ENCODE measurements around the gene WWOX. TPM values are rescaled to one million over a fixed set of nuclear protein-coding genes. Genes with fewer than 3 reads are reported as not detected.

WWOX gene
- polyA plus RNA-seq, 2 of the 4 experiments (the other 2 are of a cell fraction) = 16.0 to 17.2 TPM

GRCh38 chr16:79128706-79129105, 1029.3 kb downstream of the WWOX start:
- ATAC-seq (no peak), DNase-seq (ENCODE audit: low read depth in 1 of 2, low spot score in 1 of 2) (no peak), FAIRE-seq (no peak)
- Histone ChIP-seq H3K4me2 (no peak overlapping the region), H3K27ac (no peak overlapping the region), H3K9me3 (no peaks in the 10 kb centered on the region; the same call in 2 of the 3 replicates), H3K4me3 (no peak overlapping the region), H3K4me1 (no peaks in the 10 kb centered on the region)
- 25% methylated on average over 3 of the region's 5 CpGs for WGBS (ENCODE audit: missing lambda C conversion rate)
- TF ChIP-seq JUN (IDR thresholded peaks at IDR 0.05) (no peak), FOSB (CRISPR knock-in tag; IDR thresholded peaks at IDR 0.05) (no peak), NFE2L2 (conservative IDR thresholded peaks at IDR 0.05; ENCODE audit: low read length) (no peak), ZSCAN20 (CRISPR knock-in tag; IDR thresholded peaks at IDR 0.05) (no peak), TFCP2L1 (CRISPR knock-in tag; IDR thresholded peaks at IDR 0.05) (no peak), EHF (CRISPR knock-in tag; IDR thresholded peaks at IDR 0.05) (no peak), MAZ (IDR thresholded peaks at IDR 0.05; ENCODE audit: borderline replicate concordance, low read depth, low read length) (no peak), CEBPB (IDR thresholded peaks at IDR 0.05) (no peak), NR3C1 (IDR thresholded peaks at IDR 0.05) (no peak), RARB (CRISPR knock-in tag; IDR thresholded peaks at IDR 0.05) (no peak), KDM5A (IDR thresholded peaks at IDR 0.05) (no peak), MAFK (IDR thresholded peaks at IDR 0.05; ENCODE audit: partially characterized antibody) (no peak), JUNB (IDR thresholded peaks at IDR 0.05) (no peak), CBX8 (IDR thresholded peaks at IDR 0.05) (no peak)
- TF ChIP-seq, protein P1, sequence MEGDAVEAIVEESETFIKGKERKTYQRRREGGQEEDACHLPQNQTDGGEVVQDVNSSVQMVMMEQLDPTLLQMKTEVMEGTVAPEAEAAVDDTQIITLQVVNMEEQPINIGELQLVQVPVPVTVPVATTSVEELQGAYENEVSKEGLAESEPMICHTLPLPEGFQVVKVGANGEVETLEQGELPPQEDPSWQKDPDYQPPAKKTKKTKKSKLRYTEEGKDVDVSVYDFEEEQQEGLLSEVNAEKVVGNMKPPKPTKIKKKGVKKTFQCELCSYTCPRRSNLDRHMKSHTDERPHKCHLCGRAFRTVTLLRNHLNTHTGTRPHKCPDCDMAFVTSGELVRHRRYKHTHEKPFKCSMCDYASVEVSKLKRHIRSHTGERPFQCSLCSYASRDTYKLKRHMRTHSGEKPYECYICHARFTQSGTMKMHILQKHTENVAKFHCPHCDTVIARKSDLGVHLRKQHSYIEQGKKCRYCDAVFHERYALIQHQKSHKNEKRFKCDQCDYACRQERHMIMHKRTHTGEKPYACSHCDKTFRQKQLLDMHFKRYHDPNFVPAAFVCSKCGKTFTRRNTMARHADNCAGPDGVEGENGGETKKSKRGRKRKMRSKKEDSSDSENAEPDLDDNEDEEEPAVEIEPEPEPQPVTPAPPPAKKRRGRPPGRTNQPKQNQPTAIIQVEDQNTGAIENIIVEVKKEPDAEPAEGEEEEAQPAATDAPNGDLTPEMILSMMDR (IDR thresholded peaks at IDR 0.05) = no peak
- CTCF ChIA-PET = no interaction called here
- POLR2A ChIA-PET = no interaction called here

GRCh38 chr16:79130616-79131015, 1031.2 kb downstream of the WWOX start:
- Histone ChIP-seq H3K4me3 (no peak overlapping the region), H3K27ac (no peak overlapping the region), H3K9me3 (no peaks in the 10 kb centered on the region; the same call in 2 of the 3 replicates), H3K4me2 (no peak overlapping the region), H3K4me1 (no peaks in the 10 kb centered on the region)
- DNase-seq (ENCODE audit: low read depth in 1 of 2, low spot score in 1 of 2) = no peak
- no peak for TF ChIP-seq RFX5 (IDR thresholded peaks at IDR 0.05)
- no peak for TF ChIP-seq CEBPB (IDR thresholded peaks at IDR 0.05)
- no peak for TF ChIP-seq HDAC2 (IDR thresholded peaks at IDR 0.05)
- no peak for TF ChIP-seq ZNF302 (CRISPR knock-in tag; IDR thresholded peaks at IDR 0.05)
- no peak for TF ChIP-seq POLR2A (IDR thresholded peaks at IDR 0.05; ENCODE audit: low read length)
- no peak for TF ChIP-seq NFE2L2 (conservative IDR thresholded peaks at IDR 0.05; ENCODE audit: low read length)
- no peak for TF ChIP-seq PBX3 (IDR thresholded peaks at IDR 0.05)
- no peak for TF ChIP-seq CBX8 (IDR thresholded peaks at IDR 0.05)
- TF ChIP-seq CHD4 (IDR thresholded peaks at IDR 0.05; ENCODE audit: borderline replicate concordance) = no peak
- no peak for TF ChIP-seq POLR2AphosphoS2 (conservative IDR thresholded peaks at IDR 0.05; ENCODE audit: low read length)
- 64% methylated on average over 7 of the region's 7 CpGs for WGBS (ENCODE audit: missing lambda C conversion rate)
- ChIA-PET CTCF (no interaction called here), POLR2A (no interaction called here)
- no peak for ATAC-seq
- no peak for FAIRE-seq

DNA sequence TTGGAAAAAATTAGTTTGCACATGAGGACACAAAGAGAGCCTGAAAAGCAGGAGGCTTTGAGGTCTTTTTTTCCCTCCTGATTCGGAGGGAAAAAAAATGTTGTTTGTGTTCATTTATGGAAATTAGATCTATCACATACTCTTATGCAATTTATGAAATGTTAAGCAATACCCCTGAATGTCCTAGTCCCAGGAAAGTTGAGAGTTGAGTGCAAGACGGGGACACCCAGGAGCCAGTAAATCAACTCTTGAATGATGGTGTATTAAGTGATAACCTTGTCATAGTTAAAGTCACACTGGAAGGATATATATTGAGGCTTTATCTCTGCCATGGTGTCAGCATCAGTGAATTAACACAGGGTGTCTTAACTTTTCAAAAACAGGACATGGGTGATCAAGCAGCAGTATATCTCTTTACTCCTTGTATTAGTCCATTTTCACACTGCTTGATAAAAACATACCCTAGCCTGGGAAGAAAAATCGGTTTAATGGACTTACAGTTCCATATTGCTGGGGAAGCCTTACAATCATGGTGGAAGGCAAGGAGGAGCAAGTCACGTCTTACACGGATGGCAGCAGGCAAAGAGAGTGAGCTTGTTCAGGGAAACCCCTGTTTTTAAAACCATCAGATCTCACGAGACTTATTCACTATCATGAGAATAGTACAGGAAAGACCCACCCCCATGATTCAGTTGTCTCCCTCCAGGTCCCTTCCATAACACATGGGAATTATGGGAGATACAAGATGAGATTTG, 1032.0 kb downstream of the WWOX start:
- Histone ChIP-seq H3K4me2 (no peak overlapping the region), H3K27ac (no peak overlapping the region), H3K9me3 (no peaks in the 10 kb centered on the region; the same call in 2 of the 3 replicates), H3K4me3 (no peak overlapping the region), H3K4me1 (no peaks in the 10 kb centered on the region)
- ATAC-seq (no peak), FAIRE-seq (no peak), DNase-seq (ENCODE audit: low read depth in 1 of 2, low spot score in 1 of 2) (no peak)
- ChIA-PET CTCF (no interaction called here), POLR2A (no interaction called here)
- WGBS (ENCODE audit: missing lambda C conversion rate) = 16% methylated on average over 6 of the region's 6 CpGs
- TF ChIP-seq NR3C1 (IDR thresholded peaks at IDR 0.05) = no peak
- TF ChIP-seq HOXB13 (CRISPR knock-in tag; IDR thresholded peaks at IDR 0.05; ENCODE audit: low read depth) = no peak
- TF ChIP-seq HEYL (CRISPR knock-in tag; IDR thresholded peaks at IDR 0.05) = no peak
- no peak for TF ChIP-seq ZSCAN20 (CRISPR knock-in tag; IDR thresholded peaks at IDR 0.05)
- TF ChIP-seq RARB (CRISPR knock-in tag; IDR thresholded peaks at IDR 0.05) = no peak
- TF ChIP-seq NPAS2 (CRISPR knock-in tag; IDR thresholded peaks at IDR 0.05; ENCODE audit: borderline replicate concordance) = no peak
- TF ChIP-seq E2F6 (IDR thresholded peaks at IDR 0.05; ENCODE audit: borderline replicate concordance, low read depth) = no peak
- no peak for TF ChIP-seq EHF (CRISPR knock-in tag; IDR thresholded peaks at IDR 0.05)
- no peak for TF ChIP-seq RNF2 (IDR thresholded peaks at IDR 0.05; ENCODE audit: borderline replicate concordance, low read depth)
- TF ChIP-seq, protein P1 (IDR thresholded peaks at IDR 0.05) = no peak
- TF ChIP-seq CEBPB (IDR thresholded peaks at IDR 0.05) = no peak
- TF ChIP-seq KDM5A (IDR thresholded peaks at IDR 0.05) = no peak
- no peak for TF ChIP-seq GATA3 (IDR thresholded peaks at IDR 0.05; ENCODE audit: borderline replicate concordance)
- no peak for TF ChIP-seq RFX5 (IDR thresholded peaks at IDR 0.05)
- no peak for TF ChIP-seq CHD2 (IDR thresholded peaks at IDR 0.05; ENCODE audit: low read length, partially characterized antibody)
- no peak for TF ChIP-seq POLR2AphosphoS2 (conservative IDR thresholded peaks at IDR 0.05; ENCODE audit: low read length)
- no peak for TF ChIP-seq SMC3 (IDR thresholded peaks at IDR 0.05)
